GDM1 (cell line): ENCODE results near the gene DNAH17.
A peak's percentile ranks its signal among the peaks of the same experiment; 100 is the strongest.
"Not testable (repeated sequence)": the region's sequence is repeated elsewhere in the genome, so short reads cannot be mapped to it uniquely, and the experiment has no call there.

Source experiments
- DNase-seq: peaks from one replicate; lab custom pipeline; 2025; lab: John Stamatoyannopoulos, UW

Gene DNAH17

GRCh38 chr17:78522031-78522809 lies 55.0 kb downstream of the DNAH17 start:
- no peak for DNase-seq

DNA sequence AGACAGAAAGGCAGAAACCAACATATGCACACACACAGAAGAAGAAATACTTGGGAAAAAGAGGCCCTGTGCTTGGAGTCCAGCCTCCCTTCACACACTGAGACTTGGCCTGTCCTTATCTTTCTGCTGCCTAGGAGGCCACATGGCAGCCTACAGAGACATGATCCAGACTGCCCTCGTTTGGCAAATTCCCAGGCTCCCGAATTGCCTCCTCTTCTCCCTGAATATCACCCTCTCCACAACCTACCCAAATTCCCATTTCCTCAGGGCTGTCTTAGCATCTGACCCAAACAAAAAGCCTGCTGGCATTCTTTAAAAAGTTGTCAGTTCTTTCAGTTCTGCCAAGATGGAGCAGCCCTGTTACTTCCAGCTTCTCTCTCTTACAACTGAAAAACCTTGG lies 59.8 kb downstream of the DNAH17 start:
- no peak for DNase-seq

DNA sequence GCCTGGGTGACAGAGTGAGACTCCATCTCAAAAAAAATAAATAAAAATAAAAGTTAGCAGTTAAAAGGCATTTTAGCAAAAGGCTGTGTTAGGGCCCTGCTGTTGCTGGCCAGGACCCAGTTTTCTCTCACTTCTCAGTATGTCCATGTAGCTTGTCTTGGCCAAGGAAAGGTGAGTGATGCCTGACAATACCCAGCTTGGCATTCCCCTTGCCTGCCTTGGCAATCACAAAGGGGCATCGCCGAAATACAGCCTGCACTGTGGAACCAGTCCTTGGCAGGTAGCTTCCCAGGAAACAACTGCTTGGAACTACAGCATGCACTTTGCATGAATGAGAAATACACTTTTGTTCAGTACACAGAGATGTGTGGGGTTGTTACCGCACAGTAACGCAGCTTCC lies 61.7 kb downstream of the DNAH17 start:
- DNase-seq, result no peak

- DNase-seq, result no peak
Observed at GRCh38 chr17:78514521-78514920, 62.7 kb downstream of the DNAH17 start.

DNA sequence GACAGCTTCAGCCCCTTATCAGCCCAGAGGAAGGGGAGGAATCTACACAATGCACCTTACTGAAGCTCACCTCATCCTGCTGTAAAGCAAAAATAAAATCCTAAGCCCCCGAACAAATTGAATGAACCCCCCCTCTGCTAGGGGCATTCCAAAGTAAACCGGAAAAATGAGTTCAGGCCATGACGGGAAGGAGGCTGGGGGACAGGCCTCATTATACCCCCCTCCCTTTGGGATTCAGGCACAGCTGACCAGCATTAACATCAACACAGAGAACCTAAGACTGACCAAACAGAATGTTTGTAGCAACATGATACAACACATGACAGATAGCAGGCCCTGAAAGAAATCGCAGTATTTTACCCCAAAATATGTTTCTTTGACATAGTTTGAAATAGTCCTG lies 64.2 kb downstream of the DNAH17 start:
- DNase-seq, result no peak

GRCh38 chr17:78510141-78511075 lies 66.8 kb downstream of the DNAH17 start:
- DNase-seq, result no peak

GRCh38 chr17:78507526-78507925 lies 69.7 kb downstream of the DNAH17 start:
- no peak for DNase-seq

DNA sequence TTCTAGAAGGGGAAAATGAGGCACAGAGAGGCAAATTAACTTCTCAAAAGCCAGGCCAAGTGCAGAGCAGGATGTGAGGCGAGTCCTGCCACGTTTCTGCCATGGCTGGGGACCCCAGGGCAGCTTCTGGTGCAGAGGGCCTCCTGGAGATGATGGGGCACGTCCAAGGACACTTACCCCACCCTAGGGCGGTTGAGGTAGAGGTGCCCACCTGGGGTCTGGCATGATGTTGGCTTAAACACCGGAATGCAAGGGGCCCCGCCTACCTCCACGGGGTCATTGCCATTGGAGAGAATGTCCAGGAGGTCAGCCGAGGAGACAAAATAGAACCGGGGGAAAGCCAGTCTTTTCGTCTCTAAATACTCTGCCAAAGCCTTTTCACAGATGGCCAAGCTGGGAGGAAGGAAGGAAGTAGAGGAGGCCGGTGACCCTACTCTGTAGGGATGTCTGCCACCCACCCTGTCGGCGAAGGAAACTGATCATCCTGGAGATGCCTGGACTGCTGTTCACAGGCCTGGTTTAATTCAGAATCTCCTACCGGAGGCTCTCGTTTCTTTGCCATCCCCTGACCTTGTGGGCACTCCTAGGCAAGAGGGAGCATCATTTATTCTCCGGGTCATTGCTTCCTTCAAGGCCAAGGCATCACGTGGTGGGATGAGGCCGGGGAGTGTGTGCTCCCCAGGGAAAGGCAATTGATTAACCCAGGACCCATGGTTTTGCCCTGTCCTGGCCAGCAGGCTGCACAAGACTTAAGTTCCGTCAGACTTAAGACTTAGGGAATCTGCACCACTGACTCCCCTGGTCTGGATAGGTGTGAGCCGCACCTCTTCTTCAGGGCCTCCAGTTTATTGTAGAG lies 70.5 kb downstream of the DNAH17 start:
- no peak for DNase-seq

DNA sequence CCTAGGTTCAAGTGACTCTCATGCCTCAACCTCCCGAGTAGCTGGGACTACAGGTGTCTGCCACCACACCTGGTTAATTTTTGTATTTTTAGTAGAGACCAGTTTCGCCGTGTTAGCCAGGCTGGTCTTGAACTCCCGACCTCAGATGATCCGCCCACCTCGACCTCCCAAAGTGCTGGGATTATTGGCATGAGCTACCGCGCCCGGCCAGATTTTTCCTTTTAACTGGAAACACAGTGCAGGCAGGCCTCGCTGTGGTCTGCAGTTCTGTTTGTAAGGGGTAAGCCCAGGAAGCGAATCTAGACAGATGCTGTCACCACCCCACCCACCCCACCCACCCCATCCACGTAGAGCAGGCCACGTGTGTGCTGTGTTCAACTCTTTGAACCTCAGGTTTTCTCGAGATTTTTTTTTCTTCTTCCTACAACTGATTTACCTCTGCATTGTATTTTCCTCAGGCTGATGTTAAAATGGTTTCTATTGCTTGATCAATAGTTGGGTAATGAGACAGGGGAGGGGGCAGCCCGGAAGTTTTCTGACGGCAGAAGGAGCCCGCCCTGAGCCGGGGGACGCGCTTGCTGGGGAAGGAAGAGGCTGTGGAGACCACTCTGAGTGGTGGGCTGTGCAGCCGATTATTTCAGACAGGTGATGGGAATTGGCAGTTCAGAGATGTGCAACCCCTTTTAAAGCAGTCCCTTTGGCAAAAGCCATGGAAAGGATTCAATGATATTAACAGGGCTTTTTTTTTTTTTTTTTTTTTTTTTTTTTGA lies 72.9 kb downstream of the DNAH17 start:
- no peak for DNase-seq

DNA sequence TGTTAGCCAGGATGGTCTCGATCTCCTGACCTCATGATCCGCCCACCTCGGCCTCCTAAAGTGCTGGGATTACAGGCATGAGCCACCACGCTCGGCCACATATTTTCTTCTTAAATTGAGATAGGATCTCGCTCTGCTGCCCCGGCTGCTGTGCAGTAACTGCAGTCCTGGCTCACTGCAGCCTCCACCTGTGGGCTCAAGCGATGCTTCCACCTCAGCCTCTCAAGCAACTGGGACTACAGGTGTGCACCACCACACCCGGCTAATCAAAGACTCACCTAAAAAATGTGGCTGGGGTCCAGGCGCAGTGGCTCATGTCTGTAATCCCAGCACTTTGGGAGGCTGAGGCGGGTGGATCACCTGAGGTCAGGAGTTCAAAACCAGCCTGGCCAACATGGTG lies 73.8 kb downstream of the DNAH17 start:
- DNase-seq, result not testable (repeated sequence)

- DNase-seq, result no peak
Observed at GRCh38 chr17:78502611-78503148, 74.5 kb downstream of the DNAH17 start.

DNA sequence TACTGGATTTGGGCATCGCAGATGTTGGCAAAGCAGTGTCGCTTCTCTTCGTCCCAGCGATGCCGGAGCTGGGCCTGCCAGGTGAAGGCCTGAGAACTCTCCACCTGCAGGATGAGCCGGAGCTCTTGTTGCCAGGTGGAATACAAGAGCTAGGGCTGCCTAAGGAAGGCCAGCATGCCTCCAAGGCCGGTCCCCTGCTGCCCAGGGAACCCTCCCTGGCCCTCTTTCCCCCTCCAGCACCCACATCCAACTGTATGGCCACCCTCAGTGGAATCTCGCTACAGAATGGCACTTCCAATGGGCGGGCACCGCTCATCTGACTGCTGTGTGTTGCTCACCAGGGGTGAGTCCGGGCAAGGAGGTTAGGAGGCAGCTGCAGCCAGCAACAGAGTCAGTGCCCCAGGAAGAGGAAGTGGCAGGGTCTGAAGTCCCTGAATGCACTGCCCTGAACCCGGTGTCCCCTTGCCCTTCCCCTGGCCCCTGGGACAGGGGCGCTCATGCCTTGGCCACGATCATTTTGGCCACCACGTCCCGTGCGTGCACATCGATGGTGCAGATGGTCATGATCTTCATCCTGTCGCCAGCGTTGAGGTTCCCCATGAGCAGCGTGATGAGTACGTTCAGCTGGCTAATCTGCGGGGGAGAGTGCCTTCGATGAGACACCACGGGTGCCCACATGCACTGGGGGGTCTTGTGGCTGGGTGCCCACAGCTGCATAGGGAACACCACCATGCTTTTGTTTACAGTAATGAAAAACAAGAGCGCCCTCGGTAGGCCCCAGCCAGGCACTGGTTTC lies 75.8 kb downstream of the DNAH17 start:
- no peak for DNase-seq

- no peak for DNase-seq
Observed at GRCh38 chr17:78500806-78501205, 76.4 kb downstream of the DNAH17 start.

GRCh38 chr17:78499715-78500540 lies 77.3 kb downstream of the DNAH17 start:
- DNase-seq, result no peak

GRCh38 chr17:78498848-78499247 lies 78.3 kb downstream of the DNAH17 start:
- no peak for DNase-seq

- peak; percentile 55 for DNase-seq
Observed at GRCh38 chr17:78497115-78497540, 80.1 kb downstream of the DNAH17 start.

- no peak for DNase-seq
Observed at GRCh38 chr17:78496311-78496710, 80.9 kb downstream of the DNAH17 start.

DNA sequence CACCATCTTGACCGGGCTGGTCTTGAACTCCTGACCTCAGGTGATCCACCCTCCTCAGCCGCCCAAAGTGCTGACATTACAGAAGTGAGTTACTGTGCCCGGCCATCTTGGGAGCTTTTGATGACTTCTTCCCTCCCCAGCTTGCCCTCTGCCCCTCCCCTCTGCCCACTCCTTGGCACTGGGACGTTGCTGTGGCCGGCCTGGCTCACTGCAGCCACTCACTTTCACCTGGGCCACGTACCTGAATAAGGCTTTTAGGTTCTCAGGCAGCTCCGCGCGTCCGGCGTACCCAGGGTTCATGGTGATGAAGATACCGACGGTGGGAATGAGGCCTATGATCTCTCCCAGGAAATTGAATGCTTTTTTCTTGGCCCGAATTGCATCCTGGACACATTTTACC lies 81.6 kb downstream of the DNAH17 start:
- no peak for DNase-seq

DNA sequence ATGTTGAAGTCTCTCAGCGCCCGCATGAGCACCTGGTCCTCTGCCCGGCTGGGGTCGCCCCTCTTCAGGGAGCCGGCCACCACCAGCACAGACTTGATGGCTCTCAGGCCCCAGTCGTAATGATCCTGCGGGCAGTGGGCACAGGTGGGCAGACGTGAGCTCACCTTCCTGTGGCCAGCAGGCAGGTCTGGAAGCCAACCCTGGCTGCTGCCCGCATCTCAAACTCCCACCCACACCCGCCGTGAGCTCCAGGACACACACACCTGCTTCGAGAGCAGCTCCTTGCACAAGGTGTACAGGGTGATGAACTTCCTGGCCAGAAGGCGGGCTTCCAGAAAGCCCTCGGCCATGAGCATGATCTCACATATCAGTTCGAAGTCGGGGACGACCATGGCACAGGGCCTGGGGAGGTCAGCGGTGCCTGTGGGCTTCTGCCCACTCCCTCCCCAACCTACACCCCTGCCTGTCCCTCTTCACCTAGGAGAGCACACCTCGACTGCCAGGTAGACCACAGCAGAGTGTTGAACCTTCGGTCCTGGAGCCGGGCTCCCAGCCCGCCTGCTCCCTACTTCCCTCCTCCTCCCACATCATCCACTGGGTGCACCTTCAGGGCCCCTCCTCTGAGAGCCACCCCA lies 82.4 kb downstream of the DNAH17 start:
- DNase-seq, result no peak
